Measurements from ENCODE around the gene CABYR.

- TF ChIP-seq POLR2A (IDR thresholded peaks at IDR 0.05; ENCODE audit: low read length) = no peak
- TF ChIP-seq GATA1 (IDR thresholded peaks at IDR 0.05; ENCODE audit: low read depth, low read length) = no peak
Measured at GRCh38 chr18:24189007-24189528, 50.2 kb downstream of the CABYR start.

Data from erythroblast (primary cell).